ENCODE data around the gene ZFPL1.
A peak's percentile ranks its signal among the peaks of the same experiment; 100 is the strongest.

Gene ZFPL1

DNA sequence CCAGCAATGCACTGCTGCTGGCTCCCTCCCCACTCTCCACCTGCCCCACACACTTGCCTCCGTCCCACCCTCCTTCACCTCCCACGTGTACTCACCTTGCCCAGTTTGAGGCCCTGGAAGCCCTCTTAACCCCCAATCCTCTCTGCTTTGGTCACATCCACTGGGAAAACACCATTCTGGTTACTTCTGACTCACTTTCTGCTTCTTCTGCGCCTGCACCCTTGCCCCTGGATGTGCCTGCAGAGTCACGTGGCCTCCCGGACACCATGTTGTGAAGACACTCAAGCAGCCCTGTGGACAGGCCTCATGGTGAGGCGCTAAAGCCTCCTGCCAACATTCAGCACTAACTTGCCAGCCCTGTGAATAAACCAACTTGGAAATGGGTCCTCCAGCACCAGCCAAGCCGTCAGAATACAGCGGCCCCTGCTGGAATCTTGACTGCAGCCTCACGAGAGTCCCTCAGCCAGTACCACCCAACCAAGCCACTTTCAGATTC lies 23.1 kb upstream of the ZFPL1 start:
- no peak for DNase-seq

GRCh38 chr11:65063532-65063931 lies 20.5 kb upstream of the ZFPL1 start:
- DNase-seq, result no peak

DNA sequence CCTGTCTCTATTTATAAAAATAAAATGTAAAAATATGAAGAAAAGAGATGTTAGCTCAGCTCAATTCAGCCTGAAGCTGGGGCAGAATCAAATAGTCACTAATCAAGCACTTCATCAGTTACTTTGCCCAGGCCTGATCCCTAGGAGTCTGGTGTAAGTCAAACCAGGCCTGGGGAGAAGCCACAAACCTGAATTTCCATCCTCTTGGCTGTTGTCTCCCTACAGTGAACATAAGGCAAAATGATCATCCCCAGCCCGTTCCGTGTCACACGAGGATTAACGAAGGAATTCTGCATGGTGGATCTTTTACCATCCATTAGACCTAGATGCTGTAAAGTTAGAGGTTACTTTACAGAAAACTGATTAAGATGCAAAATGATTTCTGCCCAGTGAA lies 19.2 kb upstream of the ZFPL1 start:
- DNase-seq, result no peak

DNA sequence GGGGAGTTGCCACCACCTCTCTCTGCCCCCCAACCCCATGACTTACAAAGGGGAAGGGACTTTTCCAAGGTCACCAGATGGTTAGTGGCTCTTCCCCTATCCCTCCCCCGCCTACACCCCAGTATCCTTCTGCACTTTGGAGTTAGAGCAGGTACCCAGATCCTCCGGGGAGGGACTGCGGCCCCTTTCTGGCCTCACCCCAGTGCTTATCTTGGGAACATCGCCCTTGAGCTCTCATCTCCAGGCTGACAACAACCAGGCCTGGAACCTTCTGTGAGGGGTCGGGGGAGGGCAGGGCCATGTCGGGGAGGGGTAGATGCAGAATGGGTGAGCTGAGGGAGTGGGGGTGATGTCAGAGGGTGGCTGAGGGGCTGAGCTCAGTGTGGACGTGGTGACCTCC lies 18.2 kb upstream of the ZFPL1 start:
- DNase-seq, result no peak

- DNase-seq, result no peak
Observed at GRCh38 chr11:65066315-65066714, 17.7 kb upstream of the ZFPL1 start.

- no peak for DNase-seq
Observed at GRCh38 chr11:65066805-65067291, 17.2 kb upstream of the ZFPL1 start.

- DNase-seq, result no peak
Observed at GRCh38 chr11:65067446-65067845, 16.6 kb upstream of the ZFPL1 start.

GRCh38 chr11:65069217-65069616 lies 14.8 kb upstream of the ZFPL1 start:
- no peak for DNase-seq

GRCh38 chr11:65071907-65072630 lies 12.0 kb upstream of the ZFPL1 start:
- DNase-seq, result no peak

GRCh38 chr11:65072631-65072966 lies 11.4 kb upstream of the ZFPL1 start:
- no peak for DNase-seq

- no peak for DNase-seq
Observed at GRCh38 chr11:65077451-65077850, 6.6 kb upstream of the ZFPL1 start.

DNA sequence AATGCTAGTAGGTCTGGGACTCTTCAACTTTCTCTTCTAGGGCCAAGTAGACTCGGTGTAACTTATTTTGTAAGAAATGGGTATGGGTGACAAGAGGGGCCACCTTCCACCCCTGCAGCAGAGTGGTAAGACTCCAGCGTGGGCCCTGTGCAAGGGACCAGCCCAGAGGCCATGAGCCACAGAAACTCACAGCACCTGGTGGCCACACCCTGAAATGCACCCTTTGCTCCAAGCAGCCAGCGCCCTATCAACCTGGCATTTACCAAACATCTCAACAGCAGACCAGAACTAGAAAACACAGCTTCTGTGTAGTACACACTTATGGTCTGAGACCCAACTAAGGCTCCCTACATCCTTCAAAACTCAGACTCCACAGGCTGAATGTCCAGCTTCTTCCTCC lies 5.9 kb upstream of the ZFPL1 start:
- peak; percentile 14 for DNase-seq

DNA sequence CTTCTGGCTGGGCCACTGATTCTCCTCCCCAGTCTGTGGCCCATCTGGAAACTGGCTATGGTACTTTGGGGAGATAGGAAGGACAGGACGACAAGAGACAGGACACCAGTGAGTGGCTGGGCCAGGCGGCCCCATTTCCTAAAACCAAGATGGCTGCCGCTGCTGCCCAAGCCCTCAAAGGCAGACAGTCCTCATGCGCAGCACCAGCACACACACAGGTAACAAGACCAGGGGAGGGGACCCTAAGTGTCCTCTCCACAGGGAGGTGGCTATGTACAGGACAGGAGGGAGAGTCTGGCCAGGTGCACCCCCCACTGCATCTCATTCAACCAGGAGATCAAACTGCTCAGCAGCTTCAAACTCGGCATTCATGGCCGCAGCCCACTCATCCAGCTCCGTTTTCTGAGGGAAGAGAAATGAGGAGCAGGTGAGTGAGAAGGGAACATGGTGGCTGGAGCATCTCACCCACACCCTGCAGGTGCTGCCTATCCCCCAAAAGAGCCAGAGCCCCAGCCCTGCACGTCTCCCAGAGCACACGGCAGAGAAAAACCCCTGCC lies 5.2 kb upstream of the ZFPL1 start:
- no peak for DNase-seq

GRCh38 chr11:65083134-65083833 lies 738 bp upstream of the ZFPL1 start:
- no peak for DNase-seq

GRCh38 chr11:65084598-65085375 lies 765 bp downstream of the ZFPL1 start:
- no peak for DNase-seq

- no peak for DNase-seq
Observed at GRCh38 chr11:65085446-65085845, 1.4 kb downstream of the ZFPL1 start.

DNA sequence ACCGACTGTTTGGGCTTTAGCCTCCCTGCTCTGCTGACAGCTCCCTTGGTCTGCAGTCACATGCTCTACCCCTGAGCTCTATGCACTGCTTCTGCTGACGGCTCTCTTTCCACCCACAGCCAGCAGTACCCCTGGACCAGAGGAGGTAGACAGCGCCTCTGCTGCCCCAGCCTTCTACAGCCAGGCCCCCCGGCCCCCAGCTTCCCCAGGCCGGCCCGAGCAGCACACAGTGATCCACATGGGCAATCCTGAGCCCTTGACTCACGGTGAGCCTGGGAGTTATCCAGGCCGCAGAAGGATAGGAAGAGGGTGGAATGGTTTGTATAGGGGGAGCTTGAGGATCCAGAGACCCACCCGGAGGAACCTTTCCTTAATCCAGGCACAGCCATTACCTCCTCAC lies 2.8 kb downstream of the ZFPL1 start:
- DNase-seq, result no peak

- DNase-seq, result no peak
Observed at GRCh38 chr11:65087216-65087615, 3.2 kb downstream of the ZFPL1 start.

GRCh38 chr11:65087827-65088226 lies 3.8 kb downstream of the ZFPL1 start:
- DNase-seq, result no peak

GRCh38 chr11:65089621-65090020 lies 5.6 kb downstream of the ZFPL1 start:
- no peak for DNase-seq

DNA sequence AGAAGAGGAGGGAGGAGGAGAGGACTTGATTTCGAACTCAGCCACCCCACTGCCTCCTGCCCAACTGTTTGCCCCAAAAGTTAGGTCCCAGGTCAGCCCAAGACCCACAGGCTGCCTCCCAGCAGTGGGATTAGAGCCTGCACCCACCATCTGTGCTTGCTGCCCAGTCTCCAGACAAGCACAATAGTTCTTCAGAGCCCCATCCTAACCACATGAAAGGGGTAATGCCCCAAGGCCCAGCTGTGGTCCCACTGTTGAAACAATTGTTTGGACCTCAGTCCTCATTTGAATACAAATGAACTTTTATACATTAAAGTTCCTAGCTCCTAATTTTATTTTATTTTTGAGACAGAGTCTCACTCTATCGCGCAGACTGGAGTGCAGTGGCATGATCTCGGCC lies 6.6 kb downstream of the ZFPL1 start:
- no peak for DNase-seq

GRCh38 chr11:65095427-65095826 lies 11.4 kb downstream of the ZFPL1 start:
- no peak for DNase-seq
